Osteoblast (primary cell): Measurements from ENCODE around the gene GASK1B. TPM values are rescaled to one million over a fixed set of nuclear protein-coding genes. Genes with fewer than 3 reads are reported as not detected.

Experiments
- DNase-seq: peaks from one replicate; pipeline ENCODE4 v3.0.0; 2011; ENCODE audit warnings: low spot score, mixed read lengths; ENCODE audit not compliant: insufficient read length; ENCODE audit errors: missing footprints
- H2AFZ ChIP-seq: 2 replicates; pipeline ENCODE4 v1.6.0; 2011; ENCODE audit warnings: mild to moderate bottlenecking, low read length
- H3K27ac ChIP-seq: 2 replicates; pipeline ENCODE4 v1.5.1; 2011; ENCODE audit warnings: mild to moderate bottlenecking, low read depth, low read length, moderate library complexity
- H3K27me3 ChIP-seq: 2 replicates; pipeline ENCODE4 v1.6.0; 2012; ENCODE audit warnings: mild to moderate bottlenecking, control low read depth, inconsistent platforms, low read length, moderate library complexity; ENCODE audit not compliant: insufficient read depth
- H3K36me3 ChIP-seq: 2 replicates; pipeline ENCODE4 v1.5.1; 2011; ENCODE audit warnings: mild to moderate bottlenecking, low read length, control low read depth, moderate library complexity; ENCODE audit not compliant: insufficient read depth
- H3K4me1 ChIP-seq: 2 replicates; pipeline ENCODE4 v1.5.1; 2011; ENCODE audit warnings: mild to moderate bottlenecking, low read length, control low read depth, moderate library complexity; ENCODE audit not compliant: insufficient read depth
- H3K4me2 ChIP-seq: 2 replicates; pipeline ENCODE4 v1.6.0; 2011; ENCODE audit warnings: mild to moderate bottlenecking, low read length; ENCODE audit not compliant: insufficient read depth
- H3K4me3 ChIP-seq: fragments of 200-600 bp; sonication (generic); 3 replicates; pipeline ENCODE4 v1.5.1; 2012; ENCODE audit warnings: mild to moderate bottlenecking, low read length, inconsistent platforms; ENCODE audit not compliant: insufficient read depth
- H3K79me2 ChIP-seq: 2 replicates; pipeline ENCODE4 v1.6.0; 2012; ENCODE audit warnings: mild to moderate bottlenecking, low read length, control low read depth, inconsistent platforms; ENCODE audit not compliant: insufficient read depth
- H3K9me3 ChIP-seq: 2 replicates; pipeline ENCODE4 v1.5.1; 2011; ENCODE audit warnings: low read depth, low read length, control low read depth
- H4K20me1 ChIP-seq: 2 replicates; pipeline ENCODE4 v1.6.0; 2012; ENCODE audit warnings: mild to moderate bottlenecking, low read length, control low read depth; ENCODE audit not compliant: insufficient read depth
- CTCF ChIP-seq: IDR thresholded peaks from 2 replicates; pipeline ENCODE4 v1.5.1; 2011; ENCODE audit warnings: mild to moderate bottlenecking, low read depth, low read length, moderate library complexity; ENCODE audit errors: extremely low read depth
- total RNA-seq: library from RNA; depleted of rRNA; stranded (reverse); fragments of >200 nt; gene quantifications from 2 replicates; pipeline ENCODE4 v1.2.3, GENCODE V29; 2012

Gene GASK1B
- total RNA-seq, 1 donor: 42.0 TPM

GRCh38 chr4:158176776-158177175, 4.0 kb upstream of the GASK1B start:
- no peak for TF ChIP-seq CTCF
- Histone ChIP-seq H3K27ac (no peak overlapping the region), H2AFZ (no peak overlapping the region), H3K4me1 (peaks cover 10% of the 10 kb centered on the region), H3K27me3 (no peaks in the 10 kb centered on the region), H3K79me2 (no peaks in the 10 kb centered on the region), H4K20me1 (no peaks in the 10 kb centered on the region), H3K9me3 (no peaks in the 10 kb centered on the region), H3K36me3 (no peaks in the 10 kb centered on the region), H3K4me3 (no peak overlapping the region), H3K4me2 (no peak overlapping the region)
- no peak for DNase-seq

GRCh38 chr4:158176108-158176507, 3.3 kb upstream of the GASK1B start:
- no peaks in the 10 kb centered on the region for H3K27me3 ChIP-seq
- no peaks in the 10 kb centered on the region for H4K20me1 ChIP-seq
- H3K4me2 ChIP-seq: no peak overlapping the region
- DNase-seq: no peak
- no peak for TF ChIP-seq CTCF
- no peak overlapping the region for H3K4me3 ChIP-seq
- no peaks in the 10 kb centered on the region for H3K36me3 ChIP-seq
- H2AFZ ChIP-seq: peak overlapping the region; percentile 33
- H3K9me3 ChIP-seq: no peaks in the 10 kb centered on the region
- peaks cover 13% of the 10 kb centered on the region for H3K4me1 ChIP-seq
- no peaks in the 10 kb centered on the region for H3K79me2 ChIP-seq
- H3K27ac ChIP-seq: no peak overlapping the region

GRCh38 chr4:158170691-158171561, 1.9 kb downstream of the GASK1B start:
- peak overlapping the region; percentile 63 for H3K4me3 ChIP-seq
- H2AFZ ChIP-seq: peak overlapping the region; percentile 90
- no peaks in the 10 kb centered on the region for H3K27me3 ChIP-seq
- peaks cover 19% of the 10 kb centered on the region for H3K79me2 ChIP-seq
- H4K20me1 ChIP-seq: peaks cover 2% of the 10 kb centered on the region
- H3K36me3 ChIP-seq: peaks cover 4% of the 10 kb centered on the region
- peaks cover 27% of the 10 kb centered on the region for H3K4me1 ChIP-seq
- peak overlapping the region; percentile 74 for H3K27ac ChIP-seq
- TF ChIP-seq CTCF: peak; percentile 36
- peak overlapping the region; percentile 79 for H3K4me2 ChIP-seq
- no peak for DNase-seq
- no peaks in the 10 kb centered on the region for H3K9me3 ChIP-seq

GRCh38 chr4:158169931-158170690, 2.7 kb downstream of the GASK1B start:
- H2AFZ ChIP-seq: peak overlapping the region; percentile 28
- H3K36me3 ChIP-seq: peaks cover 4% of the 10 kb centered on the region
- peaks cover 2% of the 10 kb centered on the region for H4K20me1 ChIP-seq
- H3K27me3 ChIP-seq: no peaks in the 10 kb centered on the region
- peak overlapping the region; percentile 60 for H3K27ac ChIP-seq
- peaks cover 27% of the 10 kb centered on the region for H3K4me1 ChIP-seq
- H3K79me2 ChIP-seq: peaks cover 19% of the 10 kb centered on the region
- H3K4me2 ChIP-seq: peak overlapping the region; percentile 79
- no peak for DNase-seq
- TF ChIP-seq CTCF: no peak
- H3K4me3 ChIP-seq: peak overlapping the region; percentile 63
- H3K9me3 ChIP-seq: no peaks in the 10 kb centered on the region
